Psoas muscle (tissue), 8 donors: ENCODE data around the gene IDH3G. TPM values are rescaled to one million over a fixed set of nuclear protein-coding genes. Genes with fewer than 3 reads are reported as not detected.
"Not testable (repeated sequence)": the region's sequence is repeated elsewhere in the genome, so short reads cannot be mapped to it uniquely, and the experiment has no call there.

ENCODE experiments used
- ATAC-seq, 4 donors: fragments of 200-7000 bp; cut with Tn5 transposase; one replicate each; pipeline ENCODE4 v1.9.1; 2020; ENCODE audit warnings: moderate library complexity in 3 of 4, mild to moderate bottlenecking in 2 of 4
- DNase-seq, 2 donors: peaks; one replicate each; pipeline ENCODE4 v3.0.0-alpha.2; 2020
- H3K27ac ChIP-seq: fragments of 200-600 bp; one replicate; pipeline ENCODE4 v1.8.0; 2022
- H3K27me3 ChIP-seq, 3 donors: fragments of 200-600 bp in 1 of 3; one replicate each; pipeline versions ENCODE4 v1.6.1 to v1.8.0; 2013 to 2022; ENCODE audit warnings: low read length in 2 of 3, mild to moderate bottlenecking in 2 of 3, moderate library complexity in 1 of 3; ENCODE audit not compliant: insufficient read depth in 3 of 3
- H3K36me3 ChIP-seq, 2 donors: fragments of 200-600 bp in 1 of 2; one replicate each; pipeline versions ENCODE4 v1.6.1 to v1.8.0; 2013 to 2022; ENCODE audit warnings: low read depth in 1 of 2, mild to moderate bottlenecking in 1 of 2, moderate library complexity in 1 of 2; ENCODE audit not compliant: insufficient read depth in 1 of 2
- H3K4me1 ChIP-seq: fragments of 200-600 bp; one replicate; pipeline ENCODE4 v1.8.0; 2022
- H3K4me3 ChIP-seq: fragments of 200-600 bp; one replicate; pipeline ENCODE4 v1.8.0; 2022; ENCODE audit warnings: mild to moderate bottlenecking
- H3K9me3 ChIP-seq: fragments of 200-600 bp; one replicate; pipeline ENCODE4 v1.8.0; 2022
- WGBS, 3 donors: extraction: QIAGEN DNeasy Blood & Tissue Kit; methylation state at CpG; one replicate each; pipeline versions ENCODE4 v1.1.6 to v1.1.7; 2013; 5-methylcytosine and 5-hydroxymethylcytosine counted together
- intact Hi-C, 2 donors: fragments of 100-400 bp; cut with DNase I; formaldehyde crosslinking; loops; one replicate each; pipeline versions ENCODE4 v1.11.0 to v1.14.2; 2022
- polyA plus RNA-seq, 3 donors: library from polyadenylated mRNA; stranded (reverse); fragments of 200-250 nt; gene quantifications; one replicate each; pipeline ENCODE4 v1.2.3, GENCODE V29; 2013
- total RNA-seq, 4 donors: library from RNA; stranded (reverse); fragmentation: NEBNext Ultra II Directional in 2 of 4; extraction: Animal tissue kit (Norgen Biotek cat#: 25700) in 2 of 4; gene quantifications; one replicate each; pipeline versions ENCODE4 v1.2.1 to v1.2.4, GENCODE V29; 2021 to 2023
- TF ChIP-seq, protein P1 (sequence below): fragments of 200-600 bp; IDR thresholded peaks from one replicate; pipeline ENCODE4 v1.8.0; 2022; ENCODE audit warnings: antibody characterized with exemption
- donor health status: healthy with polysubstance abuse.
- donor health status: DM: no; HTN: no; CAD: no; lungs with moderate emphysema.
- donor health status: Bipolar disorder and iron deficiency.
- donor health status: healthy.
- donor health status: DM: yes; HTN: yes; CAD: no.
- donor health status: DM: no; HTN: no; CAD: no.
- donor health status: DM: no; HTN: no; CAD: no.
- donor health status: DM: yes; HTN: yes; CAD: no.

IDH3G gene
- total and polyA plus RNA-seq, 7 donors = 25.0 to 56.9 (median 50.5) TPM

DNA sequence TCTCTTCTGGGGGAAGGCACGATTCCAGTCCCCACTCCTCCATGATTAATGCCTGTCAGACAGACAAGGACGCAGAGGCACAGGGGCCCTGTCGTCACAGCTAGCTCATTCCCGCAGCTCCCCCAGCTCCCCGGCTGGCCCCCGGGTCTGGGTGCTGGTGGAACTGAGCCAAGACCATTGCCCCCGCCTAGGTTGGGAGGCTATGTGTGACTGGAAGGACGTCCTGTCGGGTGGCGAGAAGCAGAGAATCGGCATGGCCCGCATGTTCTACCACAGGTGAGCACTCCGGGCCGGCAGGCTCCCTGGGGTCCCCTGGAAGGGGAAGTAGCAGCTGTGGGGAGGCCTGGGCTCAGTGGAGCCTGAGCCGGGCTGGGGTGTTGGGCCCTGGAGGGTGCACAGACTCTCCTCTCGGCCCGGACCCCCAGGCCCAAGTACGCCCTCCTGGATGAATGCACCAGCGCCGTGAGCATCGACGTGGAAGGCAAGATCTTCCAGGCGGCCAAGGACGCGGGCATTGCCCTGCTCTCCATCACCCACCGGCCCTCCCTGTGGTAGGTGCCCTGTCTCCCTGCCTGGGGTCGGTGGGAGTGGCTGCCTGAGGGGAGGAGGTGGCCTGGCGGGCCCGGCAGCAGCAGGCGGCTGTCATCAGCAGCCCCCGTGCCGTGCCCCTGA, 51.2 kb downstream of the IDH3G start:
- H3K27ac ChIP-seq, DNase-seq, H3K4me1 ChIP-seq, H3K9me3 ChIP-seq, intact Hi-C loops, H3K4me3 ChIP-seq, ATAC-seq: not testable (repeated sequence)
- H3K36me3 ChIP-seq = peaks cover 0 to 20% of the 10 kb centered on the region in 2 donors
- H3K27me3 ChIP-seq = peaks cover 0 to 13% (median 0%) of the 10 kb centered on the region in 3 donors
- 64 to 74% (median 73%) methylated on average over 10 to 32 of the region's 32 CpGs for WGBS, 3 donors

DNA sequence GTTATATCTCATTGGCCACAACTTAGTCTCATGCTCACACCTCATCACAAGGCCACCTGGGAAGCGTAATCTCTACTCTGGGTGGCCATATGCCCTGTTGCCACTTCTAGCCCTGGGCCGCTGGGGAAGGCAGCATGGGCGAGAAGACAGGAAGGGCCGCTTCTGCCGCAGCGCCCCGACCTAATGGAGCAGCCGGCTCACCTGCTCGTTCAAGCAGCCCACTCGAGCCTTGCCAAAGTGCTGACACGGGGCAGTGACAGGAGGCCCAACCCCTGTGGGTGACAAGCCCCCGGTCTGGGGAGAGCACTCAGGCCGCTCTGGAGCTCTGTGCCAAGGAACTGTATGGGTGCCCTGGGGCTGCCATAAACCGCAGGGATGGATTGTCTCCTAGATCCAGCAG, 52.1 kb downstream of the IDH3G start:
- 90 to 97% (median 92%) methylated on average over 13 to 14 of the region's 14 CpGs for WGBS, 3 donors
- H3K9me3 ChIP-seq, H3K4me3 ChIP-seq, H3K27ac ChIP-seq, ATAC-seq, H3K4me1 ChIP-seq, DNase-seq, intact Hi-C loops, H3K27me3 ChIP-seq: not testable (repeated sequence)
- peaks cover 0 to 24% of the 10 kb centered on the region in 2 donors for H3K36me3 ChIP-seq

- ATAC-seq = no peak
- DNase-seq = no peak
- TF ChIP-seq, protein P1, sequence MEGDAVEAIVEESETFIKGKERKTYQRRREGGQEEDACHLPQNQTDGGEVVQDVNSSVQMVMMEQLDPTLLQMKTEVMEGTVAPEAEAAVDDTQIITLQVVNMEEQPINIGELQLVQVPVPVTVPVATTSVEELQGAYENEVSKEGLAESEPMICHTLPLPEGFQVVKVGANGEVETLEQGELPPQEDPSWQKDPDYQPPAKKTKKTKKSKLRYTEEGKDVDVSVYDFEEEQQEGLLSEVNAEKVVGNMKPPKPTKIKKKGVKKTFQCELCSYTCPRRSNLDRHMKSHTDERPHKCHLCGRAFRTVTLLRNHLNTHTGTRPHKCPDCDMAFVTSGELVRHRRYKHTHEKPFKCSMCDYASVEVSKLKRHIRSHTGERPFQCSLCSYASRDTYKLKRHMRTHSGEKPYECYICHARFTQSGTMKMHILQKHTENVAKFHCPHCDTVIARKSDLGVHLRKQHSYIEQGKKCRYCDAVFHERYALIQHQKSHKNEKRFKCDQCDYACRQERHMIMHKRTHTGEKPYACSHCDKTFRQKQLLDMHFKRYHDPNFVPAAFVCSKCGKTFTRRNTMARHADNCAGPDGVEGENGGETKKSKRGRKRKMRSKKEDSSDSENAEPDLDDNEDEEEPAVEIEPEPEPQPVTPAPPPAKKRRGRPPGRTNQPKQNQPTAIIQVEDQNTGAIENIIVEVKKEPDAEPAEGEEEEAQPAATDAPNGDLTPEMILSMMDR = no peak
- peaks cover 0 to 7% (median 0%) of the 10 kb centered on the region in 3 donors for H3K27me3 ChIP-seq
- no peaks in the 10 kb centered on the region for H3K4me1 ChIP-seq
- intact Hi-C loops = no loop called here
- peaks cover 0 to 31% of the 10 kb centered on the region in 2 donors for H3K36me3 ChIP-seq
- 87 to 92% methylated on average over 12 to 14 of the region's 14 CpGs; no CpG with 5 or more reads in 1 of the 3 donors for WGBS, 3 donors
- no peak overlapping the region for H3K27ac ChIP-seq
- no peak overlapping the region for H3K4me3 ChIP-seq
- H3K9me3 ChIP-seq = no peaks in the 10 kb centered on the region
Observed at GRCh38 chrX:153741446-153741845, 52.7 kb downstream of the IDH3G start.

GRCh38 chrX:153740631-153741222, 53.4 kb downstream of the IDH3G start:
- DNase-seq (no peak), ATAC-seq (no peak)
- TF ChIP-seq, protein P1 = no peak
- WGBS, 3 donors = 85 to 95% (median 93%) methylated on average over 9 to 16 of the region's 16 CpGs
- H3K4me3 ChIP-seq = no peak overlapping the region
- intact Hi-C loops = no loop called here
- no peak overlapping the region for H3K27ac ChIP-seq
- H3K4me1 ChIP-seq = no peaks in the 10 kb centered on the region
- no peaks in the 10 kb centered on the region for H3K9me3 ChIP-seq
- peaks cover 0 to 3% (median 0%) of the 10 kb centered on the region in 3 donors for H3K27me3 ChIP-seq
- H3K36me3 ChIP-seq = peaks cover 0 to 37% of the 10 kb centered on the region in 2 donors

- 88 to 93% (median 90%) methylated on average over 20 to 29 of the region's 29 CpGs for WGBS, 3 donors
- H3K4me1 ChIP-seq = no peaks in the 10 kb centered on the region
- intact Hi-C loops = no loop called here
- no peak for ATAC-seq
- H3K36me3 ChIP-seq = peaks cover 0 to 37% of the 10 kb centered on the region in 2 donors
- peaks cover 0 to 3% (median 0%) of the 10 kb centered on the region in 3 donors for H3K27me3 ChIP-seq
- no peaks in the 10 kb centered on the region for H3K9me3 ChIP-seq
- TF ChIP-seq, protein P1 = no peak
- H3K4me3 ChIP-seq = no peak overlapping the region
- DNase-seq = no peak
- H3K27ac ChIP-seq = no peak overlapping the region
Observed at GRCh38 chrX:153739754-153740486, 54.3 kb downstream of the IDH3G start.
